Keratinocyte (primary cell): ENCODE results near the gene NVL.

Experiments used
- EZH2 ChIP-seq: IDR thresholded peaks from one replicate; pipeline ENCODE4 v1.6.1; 2012; ENCODE audit warnings: inconsistent platforms, mild to moderate bottlenecking, low read length, moderate library complexity
- TF ChIP-seq, protein P1 (sequence below), 3 experiments: IDR thresholded peaks in 1 of 3; conservative IDR thresholded peaks in 1 of 3; optimal IDR thresholded peaks in 1 of 3; 2 replicates in 2 of 3; 3 replicates in 1 of 3; pipeline versions ENCODE3 to v1.5.1; 2011; ENCODE audit warnings: low read length in 3 of 3, mild to moderate bottlenecking in 3 of 3, moderate library complexity in 2 of 3, control low read depth in 1 of 3, inconsistent platforms in 1 of 3; ENCODE audit not compliant: insufficient read depth in 2 of 3; ENCODE audit errors: extremely low read depth in 1 of 3

GRCh38 chr1:224331326-224331725 lies 1.4 kb upstream of the NVL start:
- TF ChIP-seq, protein P1, sequence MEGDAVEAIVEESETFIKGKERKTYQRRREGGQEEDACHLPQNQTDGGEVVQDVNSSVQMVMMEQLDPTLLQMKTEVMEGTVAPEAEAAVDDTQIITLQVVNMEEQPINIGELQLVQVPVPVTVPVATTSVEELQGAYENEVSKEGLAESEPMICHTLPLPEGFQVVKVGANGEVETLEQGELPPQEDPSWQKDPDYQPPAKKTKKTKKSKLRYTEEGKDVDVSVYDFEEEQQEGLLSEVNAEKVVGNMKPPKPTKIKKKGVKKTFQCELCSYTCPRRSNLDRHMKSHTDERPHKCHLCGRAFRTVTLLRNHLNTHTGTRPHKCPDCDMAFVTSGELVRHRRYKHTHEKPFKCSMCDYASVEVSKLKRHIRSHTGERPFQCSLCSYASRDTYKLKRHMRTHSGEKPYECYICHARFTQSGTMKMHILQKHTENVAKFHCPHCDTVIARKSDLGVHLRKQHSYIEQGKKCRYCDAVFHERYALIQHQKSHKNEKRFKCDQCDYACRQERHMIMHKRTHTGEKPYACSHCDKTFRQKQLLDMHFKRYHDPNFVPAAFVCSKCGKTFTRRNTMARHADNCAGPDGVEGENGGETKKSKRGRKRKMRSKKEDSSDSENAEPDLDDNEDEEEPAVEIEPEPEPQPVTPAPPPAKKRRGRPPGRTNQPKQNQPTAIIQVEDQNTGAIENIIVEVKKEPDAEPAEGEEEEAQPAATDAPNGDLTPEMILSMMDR (optimal IDR thresholded peaks at IDR 0.05 in 1 of 3, IDR thresholded peaks at IDR 0.05 in 1 of 3, conservative IDR thresholded peaks at IDR 0.05 in 1 of 3; ENCODE audit: extremely low read depth in 1 of 3, insufficient read depth in 2 of 3, low read length in 3 of 3), result no peak
- no peak for TF ChIP-seq EZH2
